Neural crest cell (in vitro differentiated cells): ENCODE results near the gene GABRG3. TPM values are rescaled to one million over a fixed set of nuclear protein-coding genes. Genes with fewer than 3 reads are reported as not detected.

ENCODE experiments used
- DNase-seq: peaks from one replicate; pipeline ENCODE4 v3.0.0; 2021; ENCODE audit warnings: low read depth, mixed read lengths, low spot score
- H3K27ac Mint-ChIP-seq: one replicate; pipeline ENCODE4 v1.8.0; 2021; ENCODE audit warnings: mild to moderate bottlenecking, mixed read lengths; ENCODE audit not compliant: unreplicated experiment
- H3K27me3 Mint-ChIP-seq: 2 replicates; pipeline ENCODE4 v1.8.0; 2021; ENCODE audit warnings: low read depth, mild to moderate bottlenecking, mixed read lengths
- H3K36me3 Mint-ChIP-seq: 2 replicates; pipeline ENCODE4 v1.8.0; 2021; ENCODE audit warnings: low read depth, mild to moderate bottlenecking, mixed read lengths
- H3K4me1 Mint-ChIP-seq: 2 replicates; pipeline ENCODE4 v1.8.0; 2021; ENCODE audit warnings: mixed read lengths
- H3K4me3 Mint-ChIP-seq: one replicate; pipeline ENCODE4 v1.8.0; 2021; ENCODE audit warnings: mild to moderate bottlenecking, mixed read lengths
- H3K9me3 Mint-ChIP-seq: 2 replicates; pipeline ENCODE4 v1.8.0; 2021; ENCODE audit warnings: mixed read lengths
- CTCF ChIP-seq: fragments of 200-600 bp; sonication (generic); conservative IDR thresholded peaks from 2 replicates; pipeline ENCODE4 v1.5.0; 2021; ENCODE audit warnings: antibody characterized with exemption, mild to moderate bottlenecking
- total RNA-seq: library from RNA; stranded (reverse); gene quantifications from 2 replicates; pipeline ENCODE4 v1.2.1, GENCODE V29; 2021

GABRG3 gene
- total RNA-seq, 1 donor from 2014 or later: 4.5 TPM

- H3K4me1 Mint-ChIP-seq: peaks cover 27% of the 10 kb centered on the region
- H3K27me3 Mint-ChIP-seq: no peaks in the 10 kb centered on the region
- no peak for DNase-seq
- no peak overlapping the region for H3K4me3 Mint-ChIP-seq
- H3K9me3 Mint-ChIP-seq: peaks cover 7% of the 10 kb centered on the region
- no peak for TF ChIP-seq CTCF
- H3K36me3 Mint-ChIP-seq: peaks cover 2% of the 10 kb centered on the region
- H3K27ac Mint-ChIP-seq: no peak overlapping the region
Observed at GRCh38 chr15:27401471-27401870, 430.5 kb downstream of the GABRG3 start.

GRCh38 chr15:27408428-27408827, 437.4 kb downstream of the GABRG3 start:
- Mint-ChIP-seq H3K9me3 (peaks cover 7% of the 10 kb centered on the region), H3K4me3 (no peak overlapping the region), H3K27me3 (no peaks in the 10 kb centered on the region), H3K27ac (no peak overlapping the region), H3K4me1 (peaks cover 24% of the 10 kb centered on the region), H3K36me3 (peaks cover 3% of the 10 kb centered on the region)
- TF ChIP-seq CTCF: no peak
- DNase-seq: no peak

GRCh38 chr15:27410996-27411605, 440.1 kb downstream of the GABRG3 start:
- Mint-ChIP-seq H3K27me3 (no peaks in the 10 kb centered on the region), H3K27ac (no peak overlapping the region)

GRCh38 chr15:27412415-27412814, 441.4 kb downstream of the GABRG3 start:
- DNase-seq: no peak
- TF ChIP-seq CTCF: no peak
- Mint-ChIP-seq H3K9me3 (peaks cover 4% of the 10 kb centered on the region), H3K27ac (no peak overlapping the region), H3K4me3 (no peak overlapping the region), H3K4me1 (peaks cover 36% of the 10 kb centered on the region), H3K36me3 (no peaks in the 10 kb centered on the region), H3K27me3 (no peaks in the 10 kb centered on the region)

More at GRCh38 chr15:27410996-27411605, 440.1 kb downstream of the GABRG3 start:
- Mint-ChIP-seq H3K4me1 (peaks cover 36% of the 10 kb centered on the region), H3K9me3 (peaks cover 4% of the 10 kb centered on the region), H3K4me3 (no peak overlapping the region), H3K36me3 (peaks cover 3% of the 10 kb centered on the region)
- TF ChIP-seq CTCF: no peak
- no peak for DNase-seq

GRCh38 chr15:27414168-27414870, 443.3 kb downstream of the GABRG3 start:
- Mint-ChIP-seq H3K27me3 (no peaks in the 10 kb centered on the region), H3K4me3 (no peak overlapping the region), H3K36me3 (no peaks in the 10 kb centered on the region), H3K27ac (no peak overlapping the region), H3K9me3 (no peaks in the 10 kb centered on the region), H3K4me1 (peaks cover 46% of the 10 kb centered on the region)
- DNase-seq: no peak
- TF ChIP-seq CTCF: no peak
